B cell (primary cell): Measurements from ENCODE around the gene PCDH9.

Experiments used
- CTCF ChIP-seq: fragments of 200-600 bp; IDR thresholded peaks from one replicate; pipeline ENCODE4 v1.8.0; 2022; ENCODE audit warnings: antibody characterized with exemption, mild to moderate bottlenecking
- EZH2 ChIP-seq: IDR thresholded peaks from 2 replicates; pipeline ENCODE4 v1.6.1; 2012; ENCODE audit warnings: borderline replicate concordance, low read depth, mild to moderate bottlenecking, moderate library complexity, low read length; ENCODE audit not compliant: insufficient read depth, poor library complexity, severe bottlenecking

DNA sequence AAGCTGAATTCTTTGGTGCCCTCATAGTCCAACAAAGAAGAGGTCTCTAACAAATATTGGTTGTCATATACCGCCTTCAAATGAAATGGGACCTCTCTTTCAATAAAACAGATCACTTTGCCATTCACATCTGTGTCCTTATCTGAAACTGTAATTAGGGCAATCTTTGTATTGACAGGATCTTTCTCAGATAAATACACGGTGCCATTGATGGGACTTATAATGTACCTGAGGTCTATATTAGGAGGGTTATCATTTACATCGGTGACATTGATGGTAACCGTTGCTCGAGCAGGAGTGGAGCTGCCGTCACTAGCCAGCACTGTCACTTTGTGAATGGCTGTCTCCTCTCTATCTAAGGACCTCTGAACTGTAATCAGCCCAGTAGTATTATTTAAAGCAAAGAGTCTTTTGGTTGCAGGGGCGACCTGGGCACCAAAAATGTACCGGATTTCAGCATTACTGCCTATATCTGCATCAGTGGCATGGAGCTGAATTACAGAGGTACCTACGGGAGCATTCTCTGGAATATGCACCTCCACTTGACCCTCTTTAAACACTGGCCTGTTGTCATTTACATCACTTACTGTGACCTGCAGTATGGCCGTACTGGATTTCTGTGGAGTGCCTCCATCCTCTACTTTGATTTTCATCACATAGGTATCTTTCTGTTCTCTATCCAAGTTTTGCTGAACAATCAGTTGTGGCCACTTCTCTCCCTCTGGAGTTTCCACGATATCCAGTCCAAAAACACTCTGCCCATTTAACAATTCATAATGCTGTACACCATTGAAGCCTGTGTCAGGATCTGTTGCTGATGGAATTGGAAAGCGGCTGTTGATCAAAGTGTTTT is 2.8 kb downstream of the PCDH9 start:
- TF ChIP-seq CTCF (no peak), EZH2 (no peak)
